Measurements from ENCODE around the gene HUS1B. TPM values are rescaled to one million over a fixed set of nuclear protein-coding genes. Genes with fewer than 3 reads are reported as not detected.

Gene HUS1B
- total and polyA plus RNA-seq, 2 of the 8 experiments (the other 6 are each of a cell fraction or from before 2014, with no cell fraction given): 0.48 to 1.1 TPM

DNA sequence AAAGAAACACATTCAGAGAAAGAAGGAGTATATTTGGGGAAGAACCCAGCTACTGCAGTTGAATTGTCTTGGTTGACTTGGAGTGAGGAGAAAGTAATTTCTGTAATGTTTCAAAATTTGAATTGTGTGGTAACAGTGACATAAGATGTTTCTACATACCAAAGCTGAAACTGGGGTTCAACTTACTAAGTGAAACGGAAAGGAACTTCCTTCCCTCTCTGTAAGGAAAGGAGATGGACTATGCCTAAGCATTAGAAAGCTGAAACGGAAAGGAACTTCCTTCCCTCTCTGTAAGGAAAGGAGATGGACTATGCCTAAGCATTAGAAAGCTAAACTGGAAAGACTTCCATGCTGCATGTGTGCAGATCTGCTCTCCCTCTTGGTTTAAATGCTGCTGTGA lies 46.0 kb downstream of the HUS1B start:
- 87% methylated on average over 2 of the region's 2 CpGs; no CpG with 5 or more reads in 1 of the 2 experiments for WGBS, 2 experiments (ENCODE audit: extremely low coverage in 1 of 2, insufficient coverage in 1 of 2, insufficient read length in 1 of 2, insufficient replicate concordance in 2 of 2, low coverage in 1 of 2, low lambda C conversion rate in 2 of 2, missing lambda C conversion rate in 1 of 2)
- CTCF ChIA-PET (ENCODE audit: partially characterized antibody): interaction anchor here (0.6 to 0.8 kb wide), 2 partner anchors 64 to 370 kb away, joined by 3 to 4 read pairs; no protein-coding TSS in a partner anchor
- no peak overlapping the region for H3K27ac ChIP-seq (ENCODE audit: low read depth, low read length)
- TF ChIP-seq, protein P1, sequence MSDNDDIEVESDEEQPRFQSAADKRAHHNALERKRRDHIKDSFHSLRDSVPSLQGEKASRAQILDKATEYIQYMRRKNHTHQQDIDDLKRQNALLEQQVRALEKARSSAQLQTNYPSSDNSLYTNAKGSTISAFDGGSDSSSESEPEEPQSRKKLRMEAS (IDR thresholded peaks at IDR 0.05): no peak
- TF ChIP-seq, protein P2, sequence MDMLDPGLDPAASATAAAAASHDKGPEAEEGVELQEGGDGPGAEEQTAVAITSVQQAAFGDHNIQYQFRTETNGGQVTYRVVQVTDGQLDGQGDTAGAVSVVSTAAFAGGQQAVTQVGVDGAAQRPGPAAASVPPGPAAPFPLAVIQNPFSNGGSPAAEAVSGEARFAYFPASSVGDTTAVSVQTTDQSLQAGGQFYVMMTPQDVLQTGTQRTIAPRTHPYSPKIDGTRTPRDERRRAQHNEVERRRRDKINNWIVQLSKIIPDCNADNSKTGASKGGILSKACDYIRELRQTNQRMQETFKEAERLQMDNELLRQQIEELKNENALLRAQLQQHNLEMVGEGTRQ (IDR thresholded peaks at IDR 0.05; ENCODE audit: low read length): no peak
- no peak for TF ChIP-seq RBBP5 (IDR thresholded peaks at IDR 0.05; ENCODE audit: borderline replicate concordance, low read depth, low read length)
- TF ChIP-seq RFX5 (IDR thresholded peaks at IDR 0.05; ENCODE audit: borderline replicate concordance, low read depth, low read length): no peak
- TF ChIP-seq SAP30 (IDR thresholded peaks at IDR 0.05; ENCODE audit: insufficient read depth, insufficient replicate concordance, low read length): no peak
- no peak for TF ChIP-seq GTF2F1 (IDR thresholded peaks at IDR 0.05; ENCODE audit: borderline replicate concordance, low read depth, low read length)
- TF ChIP-seq CBX5 (IDR thresholded peaks at IDR 0.05; ENCODE audit: low read depth, low read length): no peak
- no peak for TF ChIP-seq SIX5 (IDR thresholded peaks at IDR 0.05; ENCODE audit: low read depth, low read length)
- no peak for TF ChIP-seq TAF1 (IDR thresholded peaks at IDR 0.05; ENCODE audit: low read depth, low read length)
- TF ChIP-seq CTBP2 (IDR thresholded peaks at IDR 0.05; ENCODE audit: borderline replicate concordance, insufficient read depth, insufficient read length, low read length): no peak
- no peak for TF ChIP-seq KDM5A (IDR thresholded peaks at IDR 0.05; ENCODE audit: low read length)
- TF ChIP-seq EP300 (IDR thresholded peaks at IDR 0.05; ENCODE audit: borderline replicate concordance in 1 of 2, low read depth in 2 of 2, low read length in 2 of 2): no peak

More for the DNA sequence above, 46.0 kb downstream of the HUS1B start:
- H3K23ac ChIP-seq (ENCODE audit: insufficient read length): no peak overlapping the region
- no peak overlapping the region for H3K4ac ChIP-seq (replicated peaks; ENCODE audit: insufficient read length, low read depth, low read length)
- no peak overlapping the region for H4K5ac ChIP-seq (ENCODE audit: insufficient read length, low read depth, low read length)
- H4K8ac ChIP-seq (ENCODE audit: extremely low read depth, insufficient read depth, low read length): no peak overlapping the region
- H3K79me1 ChIP-seq (ENCODE audit: low read depth, low read length): no peaks in the 10 kb centered on the region
- FAIRE-seq (no peak), DNase-seq (ENCODE audit: low read depth in 1 of 2, low spot score in 2 of 2) (no peak)
- no peak overlapping the region for H2BK20ac ChIP-seq (ENCODE audit: low read length)
- no peak overlapping the region for H3K9ac ChIP-seq (replicated peaks in 1 of 4; ENCODE audit: extremely low read depth in 1 of 4, low read depth in 3 of 4, low read length in 3 of 4)
- H3K14ac ChIP-seq (ENCODE audit: insufficient read length): no peak overlapping the region
- no peak overlapping the region for H2BK12ac ChIP-seq (ENCODE audit: low read depth, low read length)
- H2BK5ac ChIP-seq (ENCODE audit: low read depth, low read length): no peak overlapping the region
- H3K4me3 ChIP-seq (ENCODE audit: extremely low read depth in 1 of 4, insufficient read depth in 2 of 4, low read depth in 3 of 4, low read length in 4 of 4): no peak overlapping the region
- H3K9me3 ChIP-seq (ENCODE audit: insufficient read depth in 2 of 2, low read depth in 1 of 2, low read length in 1 of 2): no peaks in the 10 kb centered on the region
- H4K91ac ChIP-seq (replicated peaks; ENCODE audit: insufficient read length, low read length): no peak overlapping the region
- peaks cover 0 to 12% (median 6%) of the 10 kb centered on the region in 4 experiments; a peak in 6 of 8 replicates for H3K36me3 ChIP-seq (ENCODE audit: control insufficient read depth in 2 of 4, insufficient read depth in 4 of 4, low read length in 3 of 4)
- H2BK15ac ChIP-seq (ENCODE audit: low read length): no peak overlapping the region
- H3K79me2 ChIP-seq (ENCODE audit: control insufficient read depth in 1 of 2, insufficient read depth in 2 of 2, low read length in 2 of 2): no peaks in the 10 kb centered on the region
- H2AFZ ChIP-seq (ENCODE audit: low read length): no peak overlapping the region
- H3K56ac ChIP-seq (replicated peaks; ENCODE audit: insufficient read length, low read depth, low read length): no peak overlapping the region
- no peaks in the 10 kb centered on the region for H3K27me3 ChIP-seq (replicated peaks in 1 of 4; ENCODE audit: control insufficient read depth in 3 of 4, extremely low read depth in 1 of 4, insufficient read depth in 3 of 4, low read length in 3 of 4)
- no peaks in the 10 kb centered on the region for H3K23me2 ChIP-seq (ENCODE audit: low read depth, low read length)
- H4K20me1 ChIP-seq (replicated peaks in 1 of 2; ENCODE audit: control insufficient read depth in 1 of 2, insufficient read depth in 2 of 2, low read length in 2 of 2): peaks cover 0 to 6% of the 10 kb centered on the region in 2 experiments
- H2BK120ac ChIP-seq (replicated peaks; ENCODE audit: low read depth, low read length): no peak overlapping the region
- POLR2A ChIA-PET (ENCODE audit: partially characterized antibody): no interaction called here
- no peak overlapping the region for H3K4me2 ChIP-seq (ENCODE audit: insufficient read depth in 1 of 2, low read depth in 2 of 2, low read length in 2 of 2)
- no peak overlapping the region for H3K18ac ChIP-seq (ENCODE audit: extremely low read depth, low read length)
- H3K4me1 ChIP-seq (replicated peaks in 1 of 4; ENCODE audit: control insufficient read depth in 3 of 4, insufficient read depth in 4 of 4, low read length in 3 of 4): no peaks in the 10 kb centered on the region
- no peak overlapping the region for H2AK5ac ChIP-seq (ENCODE audit: low read depth, low read length)
